ENCODE data around the gene CENPM.

DNA sequence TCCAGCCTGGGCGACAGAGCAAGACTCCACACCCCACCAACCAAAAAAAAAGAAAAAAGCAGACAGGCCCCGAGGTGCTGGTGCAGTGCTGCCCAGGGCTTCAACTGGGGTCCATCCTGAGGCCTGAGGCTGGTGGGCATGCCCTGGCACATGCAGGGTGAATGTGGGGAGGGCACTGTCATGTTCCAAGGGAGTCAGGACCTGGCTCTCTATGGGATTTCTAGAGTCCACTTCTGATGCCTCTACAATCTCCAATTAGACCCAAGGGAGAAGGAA, 10.1 kb downstream of the CENPM start:
- no peak for TF ChIP-seq EZH2 (IDR thresholded peaks at IDR 0.05; ENCODE audit: borderline replicate concordance, low read length)
- no peak for TF ChIP-seq CTCF (IDR thresholded peaks at IDR 0.05; ENCODE audit: low read length)
